ENCODE data around the gene HDAC7.

- no peak for TF ChIP-seq CTCF (IDR thresholded peaks at IDR 0.05)
- TF ChIP-seq EP300 (IDR thresholded peaks at IDR 0.05), result no peak
These were observed 5.0 kb downstream of the HDAC7 start for GRCh38 chr12:47814539-47815170.

Data from tibial nerve (tissue), 4 donors.